Measurements from ENCODE around the gene INPP5F.

- no peak for TF ChIP-seq CTCF (IDR thresholded peaks at IDR 0.05)
- no peak for TF ChIP-seq EP300 (IDR thresholded peaks at IDR 0.05)
These were observed 10.0 kb upstream of the INPP5F start for GRCh38 chr10:119715628-119716505.

Data from tibial nerve (tissue), 4 donors.